SK-MEL-5 (cell line): Measurements from ENCODE around the gene MTMR3. TPM values are rescaled to one million over a fixed set of nuclear protein-coding genes. Genes with fewer than 3 reads are reported as not detected.

Experiments used
- DNase-seq: peaks from one replicate; pipeline ENCODE4 v3.0.0-alpha.2; 2016; ENCODE audit warnings: low read depth, low spot score
- in situ Hi-C: cut with HindIII; loops from 2 replicates; pipeline ENCODE4 v1.10.0; 2016; ENCODE audit warnings: low sequenced_read_pairs, high pct_unique_total_duplicates, low pct_unique_long_range_greater_than_20kb
- total RNA-seq: library from RNA; depleted of rRNA; stranded (reverse); fragments of >200 nt; shearing (Covaris generic); gene quantifications from 2 replicates; pipeline ENCODE4 v1.2.3, GENCODE V29; 2014

The MTMR3 gene
- total RNA-seq, 1 experiment from 2014 or later, result 15.7 TPM

GRCh38 chr22:30026756-30027155 lies 143.8 kb downstream of the MTMR3 start:
- in situ Hi-C loops, result no loop called here
- no peak for DNase-seq

GRCh38 chr22:30027169-30027568 lies 144.2 kb downstream of the MTMR3 start:
- in situ Hi-C loops, result no loop called here
- DNase-seq, result no peak

GRCh38 chr22:30027791-30028190 lies 144.8 kb downstream of the MTMR3 start:
- in situ Hi-C loops, result no loop called here
- no peak for DNase-seq

- DNase-seq, result peak; percentile 72
- in situ Hi-C loops, result no loop called here
Measured at GRCh38 chr22:30028731-30029130, 145.8 kb downstream of the MTMR3 start.

- in situ Hi-C loops, result no loop called here
- no peak for DNase-seq
Measured at GRCh38 chr22:30029512-30029911, 146.5 kb downstream of the MTMR3 start.

GRCh38 chr22:30030329-30030728 lies 147.4 kb downstream of the MTMR3 start:
- in situ Hi-C loops, result no loop called here
- DNase-seq, result no peak

GRCh38 chr22:30031328-30031727 lies 148.4 kb downstream of the MTMR3 start:
- in situ Hi-C loops, result no loop called here
- DNase-seq, result no peak

GRCh38 chr22:30031764-30032455 lies 148.9 kb downstream of the MTMR3 start:
- in situ Hi-C loops, result no loop called here
- DNase-seq, result no peak

GRCh38 chr22:30033137-30033536 lies 150.2 kb downstream of the MTMR3 start:
- no peak for DNase-seq
- in situ Hi-C loops, result no loop called here

- no peak for DNase-seq
- in situ Hi-C loops, result no loop called here
Measured at GRCh38 chr22:30033901-30034300, 150.9 kb downstream of the MTMR3 start.

- no peak for DNase-seq
- in situ Hi-C loops, result no loop called here
Measured at GRCh38 chr22:30036656-30037055, 153.7 kb downstream of the MTMR3 start.

GRCh38 chr22:30038219-30038618 lies 155.2 kb downstream of the MTMR3 start:
- no peak for DNase-seq
- in situ Hi-C loops, result no loop called here

GRCh38 chr22:30040499-30041260 lies 157.7 kb downstream of the MTMR3 start:
- in situ Hi-C loops, result no loop called here
- DNase-seq, result no peak

GRCh38 chr22:30041475-30041874 lies 158.5 kb downstream of the MTMR3 start:
- in situ Hi-C loops, result no loop called here
- DNase-seq, result no peak

- DNase-seq, result no peak
- in situ Hi-C loops, result no loop called here
Measured at GRCh38 chr22:30041881-30042280, 158.9 kb downstream of the MTMR3 start.

- in situ Hi-C loops, result no loop called here
- DNase-seq, result no peak
Measured at GRCh38 chr22:30043161-30043560, 160.2 kb downstream of the MTMR3 start.

GRCh38 chr22:30044369-30044768 lies 161.4 kb downstream of the MTMR3 start:
- in situ Hi-C loops, result no loop called here
- DNase-seq, result peak; percentile 54

- in situ Hi-C loops, result no loop called here
- DNase-seq, result peak; percentile 33
Measured at GRCh38 chr22:30044881-30045493, 162.0 kb downstream of the MTMR3 start.

- DNase-seq, result no peak
- in situ Hi-C loops, result no loop called here
Measured at GRCh38 chr22:30045494-30045887, 162.5 kb downstream of the MTMR3 start.
